GM21717 (cell line): ENCODE data around the gene DNM3.

Experiments used
- ATAC-seq: cut with Tn5 transposase; IDR thresholded peaks from one replicate; pipeline ENCODE4 v1.9.1; 2021; ENCODE audit warnings: mild to moderate bottlenecking, moderate library complexity; ENCODE audit not compliant: unreplicated experiment

DNM3 gene

DNA sequence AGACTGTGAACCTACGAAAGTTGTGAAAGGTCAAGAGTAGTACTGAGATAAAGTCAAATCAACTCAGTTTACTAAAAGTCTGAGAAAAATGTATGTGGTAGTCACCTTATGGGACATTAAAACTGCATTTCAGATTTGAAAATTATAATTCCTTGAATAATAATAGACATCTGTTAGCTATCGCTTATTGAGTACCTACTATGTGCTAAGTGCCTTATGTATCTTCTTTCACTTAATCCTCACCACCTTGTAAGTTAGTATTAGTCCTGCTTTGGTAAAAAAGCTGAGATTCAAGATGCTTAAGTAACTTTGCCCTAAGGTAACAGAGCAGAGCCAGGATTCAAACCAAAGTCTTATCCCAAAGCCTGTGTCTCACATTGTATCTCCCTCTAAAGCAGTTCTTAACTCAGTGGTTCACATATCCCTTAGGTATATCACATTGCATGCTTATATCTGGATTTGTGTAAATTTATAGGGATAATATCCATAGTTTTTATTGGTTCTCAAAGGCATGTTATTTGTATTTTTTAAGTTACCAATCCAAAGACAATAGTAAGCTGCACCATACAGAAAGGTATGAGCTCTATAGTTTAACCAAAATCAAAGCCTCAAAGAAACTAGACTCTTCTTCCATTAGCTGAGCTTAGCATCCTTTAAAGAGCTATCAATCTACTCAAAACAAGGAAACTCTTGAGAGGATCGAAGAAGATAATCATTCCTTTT is 601.7 kb downstream of the DNM3 start:
- ATAC-seq: no peak

DNA sequence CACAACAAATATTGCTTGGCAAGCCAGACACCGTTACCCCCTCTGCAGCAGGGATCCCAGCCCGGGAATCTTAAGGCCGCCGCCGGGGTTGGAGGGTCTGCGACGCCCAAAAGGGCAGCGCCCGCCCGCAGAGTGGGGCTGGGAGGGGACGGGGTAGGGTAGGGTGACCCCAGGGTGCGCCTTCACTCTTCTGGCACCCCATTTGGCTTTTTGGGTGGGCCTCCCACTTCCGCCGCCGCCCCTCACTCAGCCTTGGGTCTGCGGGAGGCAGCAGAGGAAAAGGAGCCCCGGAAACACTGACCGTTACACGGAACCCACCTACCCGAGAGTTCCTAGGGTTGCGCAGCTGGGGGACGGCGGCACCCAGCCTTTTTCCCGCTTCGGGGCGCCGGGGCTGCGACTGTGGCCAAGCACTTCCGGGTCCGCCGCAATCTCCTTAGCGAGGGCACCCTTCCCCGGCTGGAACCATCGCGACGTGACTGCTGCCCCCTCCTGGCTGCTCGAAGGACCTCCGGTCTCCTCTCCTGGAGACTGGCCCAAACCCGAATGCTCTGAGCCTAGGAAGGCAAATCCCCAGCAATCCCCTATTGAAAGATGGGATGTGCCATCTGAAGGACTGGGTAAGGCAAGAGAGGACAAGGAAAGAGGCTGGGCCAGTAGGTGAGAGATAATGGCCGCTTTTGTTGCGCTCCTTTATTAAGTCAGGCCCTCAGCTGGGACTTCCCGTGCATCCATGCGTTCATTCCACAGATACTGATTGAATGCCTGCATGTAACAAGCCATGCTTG is 602.6 kb downstream of the DNM3 start, which contains the start of gene PIGC:
TSS of gene PIGC (minus strand) at position 404 of the 788 bp plus-strand sequence. CDS start 1,447 bp downstream, outside the sequence.
- peak; percentile 99 for ATAC-seq

DNA sequence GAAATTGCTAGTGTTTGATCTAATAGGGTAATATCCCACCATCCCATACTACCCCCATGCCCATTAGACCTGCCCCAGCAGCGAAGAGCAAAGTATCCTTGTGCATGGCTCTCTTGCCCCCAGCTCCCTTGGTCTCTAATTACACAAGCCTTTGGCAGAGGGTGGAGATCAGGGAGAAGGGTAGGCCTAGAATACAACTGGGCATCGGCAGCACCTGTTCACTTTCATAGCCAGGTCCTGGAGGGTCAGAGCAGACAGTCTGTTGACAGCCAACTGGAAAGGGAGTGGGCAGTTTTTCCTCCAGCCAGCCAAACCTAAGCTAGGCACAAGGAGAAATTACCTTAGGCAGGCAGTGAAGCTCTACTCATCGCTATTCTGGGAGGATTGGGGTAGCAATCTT is 605.2 kb downstream of the DNM3 start:
- no peak for ATAC-seq

DNA sequence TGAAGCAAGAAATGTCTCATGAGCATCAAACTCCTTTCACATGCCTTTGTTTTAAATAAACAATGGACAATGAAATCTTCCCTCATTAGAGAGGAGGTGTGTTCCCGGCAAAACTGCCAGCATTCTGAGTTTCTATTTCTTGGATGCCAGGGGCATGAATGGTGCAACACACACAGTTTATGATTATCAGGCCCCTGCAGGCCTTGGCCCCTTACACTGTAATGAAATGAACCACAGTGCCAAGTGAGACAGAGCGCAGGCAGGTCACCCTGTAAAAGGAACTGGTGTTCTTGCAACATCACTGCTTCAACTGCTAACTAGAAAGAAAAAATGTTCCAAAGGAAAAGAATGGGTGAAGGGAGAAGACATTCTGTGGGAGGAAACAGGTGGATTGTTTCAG is 606.3 kb downstream of the DNM3 start:
- no peak for ATAC-seq

DNA sequence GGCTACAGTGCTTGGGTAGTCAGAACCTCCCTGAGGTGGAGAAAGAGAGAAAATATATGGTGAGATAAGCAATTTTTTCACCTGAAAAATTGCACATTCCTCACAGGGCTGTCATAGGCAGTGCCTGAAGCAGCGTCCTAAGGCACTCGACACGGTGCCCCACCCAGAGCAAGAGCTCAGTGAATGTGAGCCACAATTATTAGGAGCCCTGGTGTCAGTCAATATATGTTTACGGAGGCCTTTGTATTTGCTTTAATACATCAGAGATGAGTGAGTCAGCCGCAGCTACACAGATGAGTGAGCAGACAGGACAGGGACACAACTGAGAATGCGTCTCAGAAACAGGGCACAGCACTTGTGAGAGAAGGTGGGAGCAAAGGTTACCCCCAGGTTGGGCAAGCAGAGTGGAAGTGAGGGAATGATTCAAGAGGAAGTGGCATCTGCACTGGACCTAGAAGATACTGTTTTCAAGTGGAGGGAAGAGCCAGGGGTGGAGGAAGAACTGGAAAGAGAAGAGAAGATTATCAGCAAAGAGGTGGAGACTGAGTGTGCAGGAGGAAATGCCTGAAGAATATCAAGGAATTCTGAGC is 607.8 kb downstream of the DNM3 start:
- ATAC-seq: no peak

DNA sequence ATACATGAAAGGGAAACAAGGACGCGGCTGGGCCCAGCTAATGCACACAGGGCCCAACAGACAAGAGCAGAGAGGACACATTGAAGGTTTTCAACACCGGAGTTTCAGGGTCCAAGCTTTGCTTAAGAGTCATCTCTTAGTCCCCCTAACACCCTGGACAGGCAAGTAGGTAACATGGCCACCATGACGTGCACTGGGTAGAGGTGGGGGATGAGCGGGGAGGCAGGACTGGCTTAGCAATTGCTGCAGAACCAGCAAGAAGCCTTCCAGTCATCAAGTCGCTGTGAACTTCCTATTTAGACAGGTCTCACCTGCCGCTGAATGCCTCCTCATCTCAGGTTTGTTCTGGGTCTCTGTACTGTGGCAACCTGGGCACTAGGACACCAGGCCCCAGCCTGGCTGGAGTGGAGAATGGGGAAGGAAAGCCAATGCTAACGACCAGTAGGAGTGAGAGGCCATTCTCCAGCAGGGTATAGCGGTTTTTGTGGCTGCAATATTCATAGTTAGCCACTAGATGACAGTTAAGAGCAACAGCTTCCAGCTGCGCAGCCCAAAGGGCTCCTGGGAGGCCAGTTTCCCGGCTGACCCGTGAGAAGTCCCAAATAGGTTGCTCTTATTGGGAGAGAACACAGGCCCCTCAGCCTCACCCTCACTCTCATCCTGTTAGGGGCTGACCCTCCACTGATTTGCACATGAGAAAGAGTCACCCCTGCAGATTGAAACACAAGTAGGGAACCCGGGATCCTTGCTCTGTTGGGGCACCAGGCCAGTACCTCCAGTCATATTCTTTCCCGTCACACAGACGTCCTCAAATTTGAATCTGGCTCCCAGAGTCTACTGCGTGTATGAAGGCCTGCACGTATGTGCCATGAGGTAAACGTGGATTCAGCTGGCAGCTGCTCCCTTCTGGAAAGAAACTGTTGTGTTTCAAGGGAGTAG is 608.6 kb downstream of the DNM3 start:
- peak; percentile 82 for ATAC-seq

DNA sequence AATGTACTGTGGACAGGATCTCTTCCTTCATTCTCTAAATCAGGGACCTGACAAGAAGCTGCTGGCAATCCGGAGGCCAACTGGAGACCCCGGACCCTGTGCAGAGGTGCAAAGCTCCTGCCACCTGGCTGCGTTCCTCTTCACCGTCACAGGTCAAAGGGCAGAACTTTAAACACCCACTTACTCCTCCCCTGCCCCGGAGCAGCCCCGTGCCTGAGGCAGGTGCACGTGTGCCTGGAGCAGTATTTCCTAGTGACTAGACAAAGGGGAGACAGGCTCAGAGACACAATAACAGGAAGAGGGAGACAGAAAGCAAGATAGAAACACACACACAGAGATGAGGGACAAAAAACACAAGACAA is 609.2 kb downstream of the DNM3 start:
- ATAC-seq: no peak

DNA sequence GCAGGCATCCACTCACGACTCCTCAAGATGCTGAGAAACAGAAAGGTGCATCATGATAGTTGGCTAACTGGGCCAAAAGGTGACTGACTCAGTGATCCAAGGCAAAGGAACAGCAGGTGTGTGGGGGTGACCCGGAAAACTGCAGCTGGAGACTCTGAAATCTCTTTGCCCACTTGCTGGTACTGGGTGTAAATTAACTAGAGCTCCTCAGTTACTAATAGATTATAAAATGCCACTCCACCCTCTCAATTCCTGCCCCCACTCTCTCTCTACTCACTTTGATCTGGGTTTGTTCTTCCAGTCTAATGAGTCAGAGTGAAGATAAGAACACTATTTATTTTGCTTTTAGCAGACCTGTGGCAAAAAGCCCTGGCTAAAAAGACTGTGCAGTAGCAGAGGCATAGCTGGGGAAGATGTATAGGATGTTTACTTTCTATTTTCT is 609.7 kb downstream of the DNM3 start:
- no peak for ATAC-seq

DNA sequence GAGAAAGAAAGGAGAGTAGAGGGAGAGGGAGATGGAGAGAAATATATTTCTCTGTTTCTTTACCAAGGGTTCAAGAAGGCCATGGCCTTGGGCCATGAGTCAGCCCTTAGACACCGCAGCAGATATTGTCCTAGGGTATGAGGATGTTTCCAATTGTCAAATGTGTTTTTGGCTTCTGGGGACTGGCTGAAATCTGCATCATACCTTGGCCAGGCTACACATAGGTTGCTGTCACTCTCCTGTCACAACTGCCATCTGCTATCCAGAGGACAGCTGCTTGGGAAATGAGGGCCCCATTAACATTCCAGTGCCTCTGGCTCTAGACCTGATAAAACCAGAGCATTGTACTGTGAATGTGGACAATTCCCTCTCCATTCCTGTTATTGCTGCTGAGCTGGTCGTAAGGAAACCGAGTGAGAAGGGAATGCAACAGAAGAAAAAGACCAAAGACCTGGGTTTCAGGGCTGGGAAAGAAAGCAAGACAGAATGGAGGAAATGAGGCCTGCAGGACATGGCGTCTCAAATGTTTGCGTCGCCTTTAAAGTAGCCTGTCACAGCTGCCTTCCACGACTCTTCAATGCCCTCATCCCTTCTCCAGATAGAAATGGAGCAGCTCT is 611.3 kb downstream of the DNM3 start:
- ATAC-seq: no peak

DNA sequence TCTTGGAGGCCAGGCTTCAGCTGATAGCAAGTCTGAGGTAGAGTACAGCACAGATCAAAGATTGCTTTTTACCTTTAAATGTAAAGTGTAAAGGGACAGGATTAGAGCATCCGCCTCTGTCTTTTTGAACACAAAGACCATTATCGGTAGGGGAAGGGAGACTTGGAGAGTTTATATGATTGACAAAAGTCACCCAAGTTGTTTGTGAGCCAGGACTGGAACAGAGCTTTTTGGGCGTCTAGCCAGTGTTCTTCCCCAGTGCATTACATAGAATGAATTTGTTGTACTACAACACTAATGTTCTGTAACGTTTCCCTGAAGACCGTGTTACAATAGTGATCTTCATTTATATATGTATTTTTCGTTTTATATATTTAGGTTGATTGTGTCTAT is 611.9 kb downstream of the DNM3 start:
- no peak for ATAC-seq

DNA sequence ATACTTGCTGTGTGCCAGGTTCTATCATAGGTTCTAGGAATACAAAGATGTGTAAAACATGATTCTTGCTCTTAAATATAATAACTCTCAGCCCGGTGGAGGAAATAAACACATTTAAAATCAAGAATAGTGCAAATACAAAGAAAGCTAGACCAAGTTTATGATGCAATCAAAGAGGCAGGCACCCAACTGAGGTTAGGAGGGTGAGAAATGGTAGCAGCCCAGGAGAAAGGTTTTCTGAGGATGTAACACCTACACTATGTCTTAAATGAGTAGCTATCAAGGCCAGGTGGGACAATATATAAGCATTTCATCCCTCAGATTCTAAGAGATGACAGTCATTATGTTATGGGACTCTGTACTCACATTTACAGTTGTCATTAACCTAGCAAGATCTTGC is 612.3 kb downstream of the DNM3 start:
- no peak for ATAC-seq

DNA sequence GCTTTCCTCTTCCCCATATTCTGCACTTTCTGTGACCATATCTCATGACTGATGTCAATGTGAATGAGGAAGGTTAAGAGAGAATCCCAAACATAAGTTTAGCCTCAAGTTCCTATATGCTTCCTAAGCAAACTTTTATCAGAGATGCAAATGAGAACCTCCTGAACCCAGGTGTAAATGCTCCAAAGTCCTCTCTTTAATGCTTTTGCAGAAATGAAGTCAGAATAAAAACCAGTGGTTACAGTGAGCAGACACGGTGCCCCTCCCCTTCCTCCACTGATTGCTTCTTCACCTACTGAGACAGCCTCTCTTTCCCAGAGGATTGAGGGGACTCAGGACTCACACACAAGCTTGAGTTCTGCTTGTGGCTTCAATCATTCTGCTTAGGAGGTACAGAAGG is 614.2 kb downstream of the DNM3 start:
- no peak for ATAC-seq

DNA sequence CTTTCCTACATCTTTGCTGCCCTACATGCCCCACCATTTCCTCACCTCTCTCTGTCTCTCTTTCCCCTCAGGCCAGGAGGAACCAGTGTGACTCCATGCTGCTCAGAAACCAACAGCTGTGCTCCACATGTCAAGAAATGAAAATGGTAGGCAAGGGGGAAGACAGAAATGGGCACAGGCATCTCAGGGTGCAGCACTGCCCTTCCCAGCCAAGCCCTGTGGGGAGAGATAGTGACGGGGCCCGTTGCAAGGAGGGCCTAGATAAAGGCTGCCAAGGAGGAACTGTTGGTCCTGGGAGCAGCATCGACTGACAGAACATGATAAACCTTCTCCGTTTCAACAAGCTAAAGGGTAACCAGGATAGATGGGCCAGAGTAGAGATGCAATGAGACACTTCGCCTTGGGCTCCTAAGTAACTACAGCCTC is 615.1 kb downstream of the DNM3 start:
- ATAC-seq: no peak

DNA sequence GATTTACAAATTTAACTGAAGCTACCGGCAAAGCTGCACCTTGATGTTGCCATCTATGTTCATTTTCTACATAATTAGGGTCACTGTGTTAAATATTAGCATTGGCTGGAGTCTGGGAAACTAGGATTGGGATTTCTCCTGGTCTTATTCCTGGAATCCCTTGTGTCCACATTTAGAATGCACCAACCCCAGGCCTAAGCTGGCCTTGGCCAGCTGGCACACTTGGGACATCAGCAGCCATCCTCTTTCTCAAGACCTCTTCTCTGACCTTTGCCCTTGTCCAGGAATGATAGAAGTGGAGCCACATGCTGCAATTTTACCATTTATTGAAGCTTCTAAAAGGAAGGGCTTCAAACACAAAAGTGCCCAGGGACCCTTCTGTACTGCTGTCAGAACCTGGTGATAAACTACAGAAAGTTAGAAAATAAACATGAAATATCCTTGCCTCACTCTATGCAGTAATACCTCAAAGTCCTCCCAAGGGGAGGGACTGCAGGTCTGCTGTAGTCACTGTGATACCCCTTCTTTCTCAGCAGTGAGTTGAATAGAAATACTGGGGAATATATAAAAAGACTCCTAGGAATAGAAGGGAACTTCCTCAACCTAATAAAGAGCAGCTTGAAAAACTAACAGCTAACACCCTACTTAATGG is 616.3 kb downstream of the DNM3 start:
- no peak for ATAC-seq

DNA sequence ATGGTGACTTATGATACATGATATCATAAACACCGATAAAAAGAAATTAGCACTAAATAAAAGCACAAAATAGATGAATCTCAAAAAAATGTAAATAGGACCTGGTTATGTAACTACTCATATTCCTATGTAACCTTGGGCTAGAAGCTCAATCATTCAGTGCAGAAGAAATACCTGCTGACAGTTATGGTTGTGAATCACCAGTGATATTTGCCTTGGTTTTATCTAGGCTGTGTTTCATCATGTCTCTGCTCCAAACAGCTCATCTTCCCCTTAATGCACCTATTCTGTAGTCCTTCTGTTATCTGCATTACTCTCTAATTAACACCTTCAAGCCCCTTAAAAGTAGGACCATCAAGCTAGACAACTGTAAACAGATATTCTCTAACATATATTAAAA is 618.9 kb downstream of the DNM3 start:
- no peak for ATAC-seq

DNA sequence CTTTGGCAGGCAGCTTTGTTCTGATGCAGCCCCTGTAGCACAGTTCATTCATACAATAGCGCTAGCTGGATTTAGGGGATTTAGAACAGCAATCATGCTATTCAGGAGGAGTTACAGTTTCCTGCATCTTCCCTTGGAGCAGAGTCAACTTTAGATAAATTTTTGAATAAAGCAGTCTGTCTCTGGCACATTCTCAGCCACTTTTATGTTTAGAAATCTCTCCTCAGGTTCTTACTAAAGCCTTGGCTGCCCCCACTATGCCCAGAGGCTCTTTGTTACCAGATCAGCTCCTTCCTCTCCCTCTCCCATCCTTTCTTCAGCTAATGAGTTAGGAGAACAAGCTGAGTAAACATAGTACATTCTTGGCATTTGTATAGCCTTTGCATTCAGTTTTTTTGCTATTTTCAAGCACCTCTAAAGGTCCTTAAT is 619.6 kb downstream of the DNM3 start:
- ATAC-seq: no peak
